Trophoblast cell (in vitro differentiated cells and primary cell): ENCODE data around the gene CRY1.

Source experiments
- DNase-seq, 2 donors: peaks; one replicate each; pipeline ENCODE4 v3.0.0-alpha.2; 2016
- H2AFZ ChIP-seq: 2 replicates; pipeline ENCODE4 v1.6.1; 2013; ENCODE audit warnings: low read length, moderate library complexity, mild to moderate bottlenecking; ENCODE audit not compliant: insufficient read depth, poor library complexity
- H2AK5ac ChIP-seq: 2 replicates; pipeline ENCODE4 v1.6.1; 2013; ENCODE audit warnings: mild to moderate bottlenecking, low read length
- H2BK120ac ChIP-seq: 2 replicates; pipeline ENCODE4 v1.6.1; 2013; ENCODE audit warnings: low read length, mild to moderate bottlenecking, moderate library complexity; ENCODE audit not compliant: insufficient read depth, poor library complexity
- H2BK12ac ChIP-seq: 2 replicates; pipeline ENCODE4 v1.6.1; 2013; ENCODE audit warnings: mild to moderate bottlenecking, low read length, moderate library complexity
- H2BK5ac ChIP-seq: 2 replicates; pipeline ENCODE4 v1.6.1; 2013; ENCODE audit warnings: low read length, low read depth, moderate library complexity, mild to moderate bottlenecking; ENCODE audit not compliant: poor library complexity
- H3K14ac ChIP-seq: 2 replicates; pipeline ENCODE4 v1.6.1; 2013; ENCODE audit warnings: mild to moderate bottlenecking, low read length
- H3K18ac ChIP-seq: 2 replicates; pipeline ENCODE4 v1.6.1; 2013; ENCODE audit warnings: mild to moderate bottlenecking, low read length
- H3K23ac ChIP-seq: 2 replicates; pipeline ENCODE4 v1.6.1; 2013; ENCODE audit warnings: low read length
- H3K27ac ChIP-seq: 2 replicates; pipeline ENCODE4 v1.5.1; 2013; ENCODE audit warnings: low read depth, mild to moderate bottlenecking, inconsistent platforms, low read length, moderate library complexity
- H3K27me3 ChIP-seq: 2 replicates; pipeline ENCODE4 v1.6.1; 2013; ENCODE audit warnings: inconsistent platforms, mild to moderate bottlenecking, low read length, moderate library complexity; ENCODE audit not compliant: insufficient read depth
- H3K36me3 ChIP-seq, 2 experiments: 1 replicate in 1 of 2; 2 replicates in 1 of 2; pipeline ENCODE4 v1.6.1; 2013; ENCODE audit warnings: low read length in 2 of 2, mild to moderate bottlenecking in 2 of 2, moderate library complexity in 1 of 2; ENCODE audit not compliant: insufficient read depth in 2 of 2, control insufficient read depth in 1 of 2
- H3K4ac ChIP-seq: 2 replicates; pipeline ENCODE4 v1.6.1; 2013; ENCODE audit warnings: low read depth, mild to moderate bottlenecking, low read length, moderate library complexity
- H3K4me1 ChIP-seq, 2 experiments: 1 replicate in 1 of 2; 2 replicates in 1 of 2; pipeline ENCODE4 v1.6.1; 2013; ENCODE audit warnings: low read length in 2 of 2, mild to moderate bottlenecking in 2 of 2, moderate library complexity in 1 of 2; ENCODE audit not compliant: insufficient read depth in 2 of 2, control insufficient read depth in 1 of 2
- H3K4me2 ChIP-seq: 2 replicates; pipeline ENCODE4 v1.6.1; 2013; ENCODE audit warnings: inconsistent platforms, mild to moderate bottlenecking, low read length, moderate library complexity
- H3K4me3 ChIP-seq: 2 replicates; pipeline ENCODE4 v1.5.1; 2013; ENCODE audit warnings: mild to moderate bottlenecking, low read depth, low read length, inconsistent platforms
- H3K79me1 ChIP-seq: one replicate; pipeline ENCODE4 v1.6.1; 2013; ENCODE audit warnings: low read length
- H3K79me2 ChIP-seq: 2 replicates; pipeline ENCODE4 v1.6.1; 2013; ENCODE audit warnings: low read length, mild to moderate bottlenecking; ENCODE audit not compliant: control insufficient read depth, insufficient read depth, poor library complexity
- H3K9ac ChIP-seq: 2 replicates; pipeline ENCODE4 v1.6.1; 2013; ENCODE audit warnings: mild to moderate bottlenecking, low read length
- H3K9me3 ChIP-seq: 2 replicates; pipeline ENCODE4 v1.6.1; 2013; ENCODE audit warnings: low read depth, mild to moderate bottlenecking, control low read depth, inconsistent platforms, low read length; ENCODE audit not compliant: insufficient read depth
- H4K12ac ChIP-seq: 2 replicates; pipeline ENCODE4 v1.6.1; 2013; ENCODE audit warnings: low read depth, mild to moderate bottlenecking, low read length, moderate library complexity
- H4K8ac ChIP-seq: 2 replicates; pipeline ENCODE4 v1.6.1; 2013; ENCODE audit warnings: low read depth, mild to moderate bottlenecking, low read length, moderate library complexity
- H4K91ac ChIP-seq: one replicate; pipeline ENCODE4 v1.6.1; 2013; ENCODE audit warnings: low read depth, mild to moderate bottlenecking, low read length, moderate library complexity
- WGBS: extraction: QIAGEN DNeasy Blood & Tissue Kit; methylation state at CpG from one replicate; pipeline ENCODE4 v1.1.7; 2013; ENCODE audit warnings: missing lambda C conversion rate; ENCODE audit not compliant: insufficient read length, insufficient coverage; ENCODE audit errors: extremely low coverage; 5-methylcytosine and 5-hydroxymethylcytosine counted together

The CRY1 gene

GRCh38 chr12:107033758-107034739, 59.3 kb downstream of the CRY1 start:
- H2BK12ac ChIP-seq = no peak overlapping the region
- no peak overlapping the region for H4K8ac ChIP-seq
- H3K79me1 ChIP-seq = no peaks in the 10 kb centered on the region
- no peaks in the 10 kb centered on the region for H3K36me3 ChIP-seq
- no peak overlapping the region for H3K4me2 ChIP-seq
- H4K91ac ChIP-seq = no peak overlapping the region
- no peak overlapping the region for H3K4ac ChIP-seq
- no peak overlapping the region for H3K14ac ChIP-seq
- H3K9me3 ChIP-seq = no peaks in the 10 kb centered on the region
- H3K79me2 ChIP-seq = no peaks in the 10 kb centered on the region
- no peak overlapping the region for H4K12ac ChIP-seq
- H2AK5ac ChIP-seq = no peak overlapping the region
- no peak overlapping the region for H3K27ac ChIP-seq
- no peaks in the 10 kb centered on the region for H3K27me3 ChIP-seq
- H3K4me1 ChIP-seq = peaks cover 0 to 2% of the 10 kb centered on the region in 2 experiments
- no peak overlapping the region for H2AFZ ChIP-seq
- H3K9ac ChIP-seq = no peak overlapping the region
- WGBS = no CpG with 5 or more reads among the region's 9 CpGs
- no peak overlapping the region for H2BK5ac ChIP-seq
- H2BK120ac ChIP-seq = no peak overlapping the region
- DNase-seq = no peak
- H3K18ac ChIP-seq = no peak overlapping the region
- H3K4me3 ChIP-seq = no peak overlapping the region
- H3K23ac ChIP-seq = no peak overlapping the region

GRCh38 chr12:107032266-107032665, 61.1 kb downstream of the CRY1 start:
- Histone ChIP-seq H3K4me3 (no peak overlapping the region), H3K4me1 (peaks cover 0 to 2% of the 10 kb centered on the region in 2 experiments), H3K23ac (no peak overlapping the region), H2AK5ac (no peak overlapping the region), H3K14ac (no peak overlapping the region), H4K12ac (no peak overlapping the region), H3K79me2 (no peaks in the 10 kb centered on the region), H3K27ac (no peak overlapping the region), H3K79me1 (no peaks in the 10 kb centered on the region), H3K36me3 (no peaks in the 10 kb centered on the region), H4K8ac (no peak overlapping the region), H2AFZ (no peak overlapping the region), H3K4me2 (no peak overlapping the region), H3K27me3 (no peaks in the 10 kb centered on the region), H2BK5ac (no peak overlapping the region), H3K4ac (no peak overlapping the region), H3K18ac (no peak overlapping the region), H3K9me3 (no peaks in the 10 kb centered on the region), H2BK12ac (no peak overlapping the region), H3K9ac (no peak overlapping the region), H4K91ac (no peak overlapping the region), H2BK120ac (no peak overlapping the region)
- peak in 1 of 2 donors; percentile 38 for DNase-seq
- 100% methylated on average over 1 of the region's 7 CpGs for WGBS

- no peak overlapping the region for H3K18ac ChIP-seq
- H3K9ac ChIP-seq = no peak overlapping the region
- no peak overlapping the region for H4K91ac ChIP-seq
- no peaks in the 10 kb centered on the region for H3K9me3 ChIP-seq
- H3K4me3 ChIP-seq = no peak overlapping the region
- H2AFZ ChIP-seq = no peak overlapping the region
- H2BK5ac ChIP-seq = no peak overlapping the region
- no peak for DNase-seq
- peaks cover 1 to 2% of the 10 kb centered on the region in 2 experiments for H3K4me1 ChIP-seq
- H2BK12ac ChIP-seq = no peak overlapping the region
- no peak overlapping the region for H3K27ac ChIP-seq
- H2AK5ac ChIP-seq = no peak overlapping the region
- WGBS = no CpG with 5 or more reads among the region's 2 CpGs
- no peaks in the 10 kb centered on the region for H3K27me3 ChIP-seq
- H4K12ac ChIP-seq = no peak overlapping the region
- no peaks in the 10 kb centered on the region for H3K79me2 ChIP-seq
- no peaks in the 10 kb centered on the region for H3K36me3 ChIP-seq
- no peaks in the 10 kb centered on the region for H3K79me1 ChIP-seq
- H3K14ac ChIP-seq = no peak overlapping the region
- H3K23ac ChIP-seq = no peak overlapping the region
- H3K4me2 ChIP-seq = no peak overlapping the region
- H2BK120ac ChIP-seq = no peak overlapping the region
- H4K8ac ChIP-seq = no peak overlapping the region
- no peak overlapping the region for H3K4ac ChIP-seq
Measured at GRCh38 chr12:107031061-107031460, 62.3 kb downstream of the CRY1 start.

GRCh38 chr12:107029081-107029480, 64.3 kb downstream of the CRY1 start:
- Histone ChIP-seq H3K4me3 (no peak overlapping the region), H3K23ac (no peak overlapping the region), H3K27me3 (no peaks in the 10 kb centered on the region), H3K14ac (no peak overlapping the region), H3K9ac (no peak overlapping the region), H4K12ac (no peak overlapping the region), H3K9me3 (no peaks in the 10 kb centered on the region), H2BK12ac (no peak overlapping the region), H2BK5ac (no peak overlapping the region), H3K79me1 (no peaks in the 10 kb centered on the region), H4K91ac (no peak overlapping the region), H3K4me1 (peaks cover 2% of the 10 kb centered on the region in 2 experiments), H3K27ac (no peak overlapping the region), H3K36me3 (no peaks in the 10 kb centered on the region), H2AFZ (no peak overlapping the region), H4K8ac (no peak overlapping the region), H3K4me2 (no peak overlapping the region), H3K18ac (no peak overlapping the region), H2AK5ac (no peak overlapping the region), H3K79me2 (no peaks in the 10 kb centered on the region), H3K4ac (no peak overlapping the region), H2BK120ac (no peak overlapping the region)
- no CpG with 5 or more reads among the region's 7 CpGs for WGBS
- DNase-seq = no peak
